ENCODE measurements around the gene HIKESHI. TPM values are rescaled to one million over a fixed set of nuclear protein-coding genes. Genes with fewer than 3 reads are reported as not detected.

HIKESHI gene
- total and polyA plus RNA-seq, 2 experiments from 2014 or later = 71.2 to 162 TPM

- Mint-ChIP-seq H3K9me3 (no peaks in the 10 kb centered on the region), H3K27ac (no peak overlapping the region), H3K27me3 (ENCODE audit: insufficient read depth, low read depth, poor library complexity) (peaks cover 2% of the 10 kb centered on the region), H3K4me1 (peaks cover 10% of the 10 kb centered on the region; the same call in 2 of the 3 replicates), H3K36me3 (ENCODE audit: low read depth) (no peaks in the 10 kb centered on the region), H3K4me3 (no peak overlapping the region)
- H3K9me2 ChIP-seq (ENCODE audit: insufficient read depth) = no peaks in the 10 kb centered on the region
- ATAC-seq = peak; percentile 68
- no peaks in the 10 kb centered on the region for H3K36me3 ChIP-seq (ENCODE audit: insufficient read depth)
- H4K20me1 ChIP-seq (replicated peaks; ENCODE audit: insufficient read depth) = no peaks in the 10 kb centered on the region
- TF ChIP-seq, protein P1, sequence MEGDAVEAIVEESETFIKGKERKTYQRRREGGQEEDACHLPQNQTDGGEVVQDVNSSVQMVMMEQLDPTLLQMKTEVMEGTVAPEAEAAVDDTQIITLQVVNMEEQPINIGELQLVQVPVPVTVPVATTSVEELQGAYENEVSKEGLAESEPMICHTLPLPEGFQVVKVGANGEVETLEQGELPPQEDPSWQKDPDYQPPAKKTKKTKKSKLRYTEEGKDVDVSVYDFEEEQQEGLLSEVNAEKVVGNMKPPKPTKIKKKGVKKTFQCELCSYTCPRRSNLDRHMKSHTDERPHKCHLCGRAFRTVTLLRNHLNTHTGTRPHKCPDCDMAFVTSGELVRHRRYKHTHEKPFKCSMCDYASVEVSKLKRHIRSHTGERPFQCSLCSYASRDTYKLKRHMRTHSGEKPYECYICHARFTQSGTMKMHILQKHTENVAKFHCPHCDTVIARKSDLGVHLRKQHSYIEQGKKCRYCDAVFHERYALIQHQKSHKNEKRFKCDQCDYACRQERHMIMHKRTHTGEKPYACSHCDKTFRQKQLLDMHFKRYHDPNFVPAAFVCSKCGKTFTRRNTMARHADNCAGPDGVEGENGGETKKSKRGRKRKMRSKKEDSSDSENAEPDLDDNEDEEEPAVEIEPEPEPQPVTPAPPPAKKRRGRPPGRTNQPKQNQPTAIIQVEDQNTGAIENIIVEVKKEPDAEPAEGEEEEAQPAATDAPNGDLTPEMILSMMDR (conservative IDR thresholded peaks at IDR 0.05; ENCODE audit: low read depth in 2 of 2) = peak; percentile 78 to 88
- TF ChIP-seq, protein P2, sequence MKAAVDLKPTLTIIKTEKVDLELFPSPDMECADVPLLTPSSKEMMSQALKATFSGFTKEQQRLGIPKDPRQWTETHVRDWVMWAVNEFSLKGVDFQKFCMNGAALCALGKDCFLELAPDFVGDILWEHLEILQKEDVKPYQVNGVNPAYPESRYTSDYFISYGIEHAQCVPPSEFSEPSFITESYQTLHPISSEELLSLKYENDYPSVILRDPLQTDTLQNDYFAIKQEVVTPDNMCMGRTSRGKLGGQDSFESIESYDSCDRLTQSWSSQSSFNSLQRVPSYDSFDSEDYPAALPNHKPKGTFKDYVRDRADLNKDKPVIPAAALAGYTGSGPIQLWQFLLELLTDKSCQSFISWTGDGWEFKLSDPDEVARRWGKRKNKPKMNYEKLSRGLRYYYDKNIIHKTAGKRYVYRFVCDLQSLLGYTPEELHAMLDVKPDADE (IDR thresholded peaks at IDR 0.05) = no peak
- H3K79me2 ChIP-seq (replicated peaks; ENCODE audit: insufficient read depth) = no peaks in the 10 kb centered on the region
- H2AFZ ChIP-seq = no peak overlapping the region
- no peak overlapping the region for H3K27ac ChIP-seq (ENCODE audit: low read depth)
- peak; percentile 85 for DNase-seq (ENCODE audit: low spot score)
- no peaks in the 10 kb centered on the region for H3F3A ChIP-seq (replicated peaks; ENCODE audit: low read depth)
- H3K4me2 ChIP-seq = no peak overlapping the region
- H3K4me1 ChIP-seq (ENCODE audit: insufficient read depth) = peaks cover 5% of the 10 kb centered on the region; the same call in 1 of the 2 replicates
- H3K4me3 ChIP-seq = no peak overlapping the region
- H3K27me3 ChIP-seq (ENCODE audit: insufficient read depth) = no peaks in the 10 kb centered on the region
These were observed 10.4 kb upstream of the HIKESHI start for GRCh38 chr11:86291466-86292262.

- Mint-ChIP-seq H3K27me3 (ENCODE audit: insufficient read depth, low read depth, poor library complexity) (peaks cover 2% of the 10 kb centered on the region), H3K4me3 (no peak overlapping the region), H3K9me3 (no peaks in the 10 kb centered on the region), H3K36me3 (ENCODE audit: low read depth) (no peaks in the 10 kb centered on the region), H3K27ac (no peak overlapping the region), H3K4me1 (peaks cover 10% of the 10 kb centered on the region; the same call in 2 of the 3 replicates)
- Histone ChIP-seq H3K27me3 (ENCODE audit: insufficient read depth) (no peaks in the 10 kb centered on the region), H3K4me1 (ENCODE audit: insufficient read depth) (peaks cover 5% of the 10 kb centered on the region; the same call in 1 of the 2 replicates), H2AFZ (no peak overlapping the region), H4K20me1 (replicated peaks; ENCODE audit: insufficient read depth) (no peaks in the 10 kb centered on the region), H3K79me2 (replicated peaks; ENCODE audit: insufficient read depth) (no peaks in the 10 kb centered on the region), H3K27ac (ENCODE audit: low read depth) (no peak overlapping the region), H3K4me3 (no peak overlapping the region), H3K9me2 (ENCODE audit: insufficient read depth) (no peaks in the 10 kb centered on the region), H3K4me2 (no peak overlapping the region), H3F3A (replicated peaks; ENCODE audit: low read depth) (no peaks in the 10 kb centered on the region), H3K36me3 (ENCODE audit: insufficient read depth) (no peaks in the 10 kb centered on the region)
- ATAC-seq (no peak), DNase-seq (ENCODE audit: low spot score) (no peak)
- TF ChIP-seq ZNF331 (CRISPR knock-in tag; IDR thresholded peaks at IDR 0.05; ENCODE audit: low read depth) = no peak
- no peak for TF ChIP-seq CREB1 (CRISPR knock-in tag; IDR thresholded peaks at IDR 0.05; ENCODE audit: low read depth)
- TF ChIP-seq EZH2phosphoT487 (IDR thresholded peaks at IDR 0.05; ENCODE audit: unreplicated experiment) = no peak
- no peak for TF ChIP-seq ZNF114 (CRISPR knock-in tag; IDR thresholded peaks at IDR 0.05)
- TF ChIP-seq POLR2AphosphoS5 (IDR thresholded peaks at IDR 0.05; ENCODE audit: low read depth) = no peak
- TF ChIP-seq NANOG (IDR thresholded peaks at IDR 0.05; ENCODE audit: borderline replicate concordance) = no peak
- TF ChIP-seq, protein P2 (IDR thresholded peaks at IDR 0.05) = no peak
- TF ChIP-seq, protein P3, sequence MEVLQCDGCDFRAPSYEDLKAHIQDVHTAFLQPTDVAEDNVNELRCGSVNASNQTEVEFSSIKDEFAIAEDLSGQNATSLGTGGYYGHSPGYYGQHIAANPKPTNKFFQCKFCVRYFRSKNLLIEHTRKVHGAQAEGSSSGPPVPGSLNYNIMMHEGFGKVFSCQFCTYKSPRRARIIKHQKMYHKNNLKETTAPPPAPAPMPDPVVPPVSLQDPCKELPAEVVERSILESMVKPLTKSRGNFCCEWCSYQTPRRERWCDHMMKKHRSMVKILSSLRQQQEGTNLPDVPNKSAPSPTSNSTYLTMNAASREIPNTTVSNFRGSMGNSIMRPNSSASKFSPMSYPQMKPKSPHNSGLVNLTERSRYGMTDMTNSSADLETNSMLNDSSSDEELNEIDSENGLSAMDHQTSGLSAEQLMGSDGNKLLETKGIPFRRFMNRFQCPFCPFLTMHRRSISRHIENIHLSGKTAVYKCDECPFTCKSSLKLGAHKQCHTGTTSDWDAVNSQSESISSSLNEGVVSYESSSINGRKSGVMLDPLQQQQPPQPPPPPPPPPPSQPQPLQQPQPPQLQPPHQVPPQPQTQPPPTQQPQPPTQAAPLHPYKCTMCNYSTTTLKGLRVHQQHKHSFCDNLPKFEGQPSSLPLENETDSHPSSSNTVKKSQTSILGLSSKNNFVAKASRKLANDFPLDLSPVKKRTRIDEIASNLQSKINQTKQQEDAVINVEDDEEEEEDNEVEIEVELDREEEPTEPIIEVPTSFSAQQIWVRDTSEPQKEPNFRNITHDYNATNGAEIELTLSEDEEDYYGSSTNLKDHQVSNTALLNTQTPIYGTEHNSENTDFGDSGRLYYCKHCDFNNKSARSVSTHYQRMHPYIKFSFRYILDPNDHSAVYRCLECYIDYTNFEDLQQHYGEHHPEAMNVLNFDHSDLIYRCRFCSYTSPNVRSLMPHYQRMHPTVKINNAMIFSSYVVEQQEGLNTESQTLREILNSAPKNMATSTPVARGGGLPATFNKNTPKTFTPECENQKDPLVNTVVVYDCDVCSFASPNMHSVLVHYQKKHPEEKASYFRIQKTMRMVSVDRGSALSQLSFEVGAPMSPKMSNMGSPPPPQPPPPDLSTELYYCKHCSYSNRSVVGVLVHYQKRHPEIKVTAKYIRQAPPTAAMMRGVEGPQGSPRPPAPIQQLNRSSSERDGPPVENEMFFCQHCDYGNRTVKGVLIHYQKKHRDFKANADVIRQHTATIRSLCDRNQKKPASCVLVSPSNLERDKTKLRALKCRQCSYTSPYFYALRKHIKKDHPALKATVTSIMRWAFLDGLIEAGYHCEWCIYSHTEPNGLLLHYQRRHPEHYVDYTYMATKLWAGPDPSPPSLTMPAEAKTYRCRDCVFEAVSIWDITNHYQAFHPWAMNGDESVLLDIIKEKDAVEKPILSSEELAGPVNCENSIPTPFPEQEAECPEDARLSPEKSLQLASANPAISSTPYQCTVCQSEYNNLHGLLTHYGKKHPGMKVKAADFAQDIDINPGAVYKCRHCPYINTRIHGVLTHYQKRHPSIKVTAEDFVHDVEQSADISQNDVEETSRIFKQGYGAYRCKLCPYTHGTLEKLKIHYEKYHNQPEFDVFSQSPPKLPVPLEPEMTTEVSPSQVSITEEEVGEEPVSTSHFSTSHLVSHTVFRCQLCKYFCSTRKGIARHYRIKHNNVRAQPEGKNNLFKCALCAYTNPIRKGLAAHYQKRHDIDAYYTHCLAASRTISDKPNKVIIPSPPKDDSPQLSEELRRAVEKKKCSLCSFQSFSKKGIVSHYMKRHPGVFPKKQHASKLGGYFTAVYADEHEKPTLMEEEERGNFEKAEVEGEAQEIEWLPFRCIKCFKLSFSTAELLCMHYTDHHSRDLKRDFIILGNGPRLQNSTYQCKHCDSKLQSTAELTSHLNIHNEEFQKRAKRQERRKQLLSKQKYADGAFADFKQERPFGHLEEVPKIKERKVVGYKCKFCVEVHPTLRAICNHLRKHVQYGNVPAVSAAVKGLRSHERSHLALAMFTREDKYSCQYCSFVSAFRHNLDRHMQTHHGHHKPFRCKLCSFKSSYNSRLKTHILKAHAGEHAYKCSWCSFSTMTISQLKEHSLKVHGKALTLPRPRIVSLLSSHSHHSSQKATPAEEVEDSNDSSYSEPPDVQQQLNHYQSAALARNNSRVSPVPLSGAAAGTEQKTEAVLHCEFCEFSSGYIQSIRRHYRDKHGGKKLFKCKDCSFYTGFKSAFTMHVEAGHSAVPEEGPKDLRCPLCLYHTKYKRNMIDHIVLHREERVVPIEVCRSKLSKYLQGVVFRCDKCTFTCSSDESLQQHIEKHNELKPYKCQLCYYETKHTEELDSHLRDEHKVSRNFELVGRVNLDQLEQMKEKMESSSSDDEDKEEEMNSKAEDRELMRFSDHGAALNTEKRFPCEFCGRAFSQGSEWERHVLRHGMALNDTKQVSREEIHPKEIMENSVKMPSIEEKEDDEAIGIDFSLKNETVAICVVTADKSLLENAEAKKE (CRISPR knock-in tag; IDR thresholded peaks at IDR 0.05) = no peak
These were observed 9.0 kb upstream of the HIKESHI start for GRCh38 chr11:86292912-86293616.
